ENCODE data around the gene ADCY9. TPM values are rescaled to one million over a fixed set of nuclear protein-coding genes. Genes with fewer than 3 reads are reported as not detected.
A peak's percentile ranks its signal among the peaks of the same experiment; 100 is the strongest.
"Not testable (repeated sequence)": the region's sequence is repeated elsewhere in the genome, so short reads cannot be mapped to it uniquely, and the experiment has no call there.

Gene ADCY9
- total RNA-seq, 4 donors from 2014 or later: 6.3 to 22.3 (median 11.2) TPM

DNA sequence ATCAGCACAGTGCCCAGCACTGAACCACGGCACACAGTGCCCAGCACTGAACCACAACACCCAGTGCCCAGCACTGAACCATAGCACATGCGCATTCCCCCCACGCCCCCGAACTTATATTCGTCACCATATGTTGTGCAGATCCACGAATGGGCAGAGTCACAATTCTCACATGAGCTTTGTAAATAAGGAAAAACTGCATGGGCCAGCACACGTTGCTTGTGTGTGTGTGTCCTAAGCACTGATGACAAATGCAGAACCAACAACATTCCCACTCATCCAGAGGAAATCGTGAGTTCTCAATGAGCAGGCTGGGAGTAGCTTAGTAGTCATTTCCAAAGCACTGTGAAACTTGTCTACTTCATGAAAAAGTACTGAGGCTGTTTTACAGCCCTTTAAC is 70.0 kb downstream of the ADCY9 start:
- Histone ChIP-seq H3K27me3 (no peaks in the 10 kb centered on the region), H3K36me3 (no peaks in the 10 kb centered on the region), H3K9me3 (no peaks in the 10 kb centered on the region), H3K4me3 (no peak overlapping the region), H3K4me1 (peaks cover 0 to 18% (median 5%) of the 10 kb centered on the region in 3 donors), H3K27ac (peak overlapping the region in 1 of 4 donors; percentile 1)
- no peak for TF ChIP-seq POLR2A (IDR thresholded peaks at IDR 0.05)
- TF ChIP-seq, protein P1, sequence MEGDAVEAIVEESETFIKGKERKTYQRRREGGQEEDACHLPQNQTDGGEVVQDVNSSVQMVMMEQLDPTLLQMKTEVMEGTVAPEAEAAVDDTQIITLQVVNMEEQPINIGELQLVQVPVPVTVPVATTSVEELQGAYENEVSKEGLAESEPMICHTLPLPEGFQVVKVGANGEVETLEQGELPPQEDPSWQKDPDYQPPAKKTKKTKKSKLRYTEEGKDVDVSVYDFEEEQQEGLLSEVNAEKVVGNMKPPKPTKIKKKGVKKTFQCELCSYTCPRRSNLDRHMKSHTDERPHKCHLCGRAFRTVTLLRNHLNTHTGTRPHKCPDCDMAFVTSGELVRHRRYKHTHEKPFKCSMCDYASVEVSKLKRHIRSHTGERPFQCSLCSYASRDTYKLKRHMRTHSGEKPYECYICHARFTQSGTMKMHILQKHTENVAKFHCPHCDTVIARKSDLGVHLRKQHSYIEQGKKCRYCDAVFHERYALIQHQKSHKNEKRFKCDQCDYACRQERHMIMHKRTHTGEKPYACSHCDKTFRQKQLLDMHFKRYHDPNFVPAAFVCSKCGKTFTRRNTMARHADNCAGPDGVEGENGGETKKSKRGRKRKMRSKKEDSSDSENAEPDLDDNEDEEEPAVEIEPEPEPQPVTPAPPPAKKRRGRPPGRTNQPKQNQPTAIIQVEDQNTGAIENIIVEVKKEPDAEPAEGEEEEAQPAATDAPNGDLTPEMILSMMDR (IDR thresholded peaks at IDR 0.05): no peak
- DNase-seq: no peak
- intact Hi-C loops (cut with DNase I): no loop called here
- 78 to 88% methylated on average over 6 to 8 of the region's 8 CpGs for WGBS, 2 donors

- H3K36me3 ChIP-seq; H3K9me3 ChIP-seq; DNase-seq; intact Hi-C loops (cut with DNase I); H3K27me3 ChIP-seq; H3K4me3 ChIP-seq: not testable (repeated sequence)
- H3K4me1 ChIP-seq: peaks cover 0 to 15% (median 0%) of the 10 kb centered on the region in 3 donors
- 86 to 90% methylated on average over 5 to 6 of the region's 6 CpGs for WGBS, 2 donors
- H3K27ac ChIP-seq: peak overlapping the region in 1 of 4 donors; percentile 36
Observed at GRCh38 chr16:4045561-4045960, 70.7 kb downstream of the ADCY9 start.

GRCh38 chr16:4042581-4042980 is 73.7 kb downstream of the ADCY9 start:
- no peak for TF ChIP-seq POLR2A (IDR thresholded peaks at IDR 0.05)
- TF ChIP-seq, protein P1 (IDR thresholded peaks at IDR 0.05): no peak
- H3K27me3 ChIP-seq: no peaks in the 10 kb centered on the region
- peaks cover 0 to 15% (median 0%) of the 10 kb centered on the region in 3 donors for H3K4me1 ChIP-seq
- no peaks in the 10 kb centered on the region for H3K9me3 ChIP-seq
- intact Hi-C loops (cut with DNase I): no loop called here
- H3K36me3 ChIP-seq: no peaks in the 10 kb centered on the region
- no peak overlapping the region for H3K27ac ChIP-seq
- no peak for DNase-seq
- 78 to 86% methylated on average over 11 of the region's 11 CpGs for WGBS, 2 donors
- no peak overlapping the region for H3K4me3 ChIP-seq

- Histone ChIP-seq H3K4me1 (no peaks in the 10 kb centered on the region), H3K9me3 (no peaks in the 10 kb centered on the region), H3K27me3 (no peaks in the 10 kb centered on the region), H3K36me3 (no peaks in the 10 kb centered on the region), H3K4me3 (no peak overlapping the region), H3K27ac (no peak overlapping the region)
- TF ChIP-seq POLR2A (IDR thresholded peaks at IDR 0.05): no peak
- TF ChIP-seq, protein P1 (IDR thresholded peaks at IDR 0.05): no peak
- 87 to 90% methylated on average over 7 of the region's 7 CpGs for WGBS, 2 donors
- DNase-seq: no peak
- intact Hi-C loops (cut with DNase I): no loop called here
Observed at GRCh38 chr16:4038448-4038847, 77.8 kb downstream of the ADCY9 start.

DNA sequence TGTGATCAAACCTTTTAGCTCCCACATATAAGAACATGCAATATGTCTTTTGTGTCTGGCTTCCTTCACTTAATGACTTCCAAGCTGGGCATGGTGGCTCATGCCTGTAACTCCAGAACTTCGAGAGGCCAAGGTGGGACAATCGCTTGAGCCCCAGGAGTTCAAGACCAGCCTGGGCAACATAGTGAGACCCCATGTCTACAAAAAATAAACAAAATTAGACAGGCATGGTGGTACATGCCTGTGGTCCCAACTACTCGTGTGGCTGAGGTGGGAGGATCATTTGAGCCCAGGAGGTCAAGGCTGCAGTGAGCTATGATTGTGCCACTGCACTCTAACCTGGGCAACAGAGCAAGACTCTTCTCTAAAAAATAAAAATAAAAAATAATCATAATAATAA is 79.3 kb downstream of the ADCY9 start:
- H3K36me3 ChIP-seq; H3K9me3 ChIP-seq; H3K4me3 ChIP-seq; H3K27me3 ChIP-seq; intact Hi-C loops (cut with DNase I); DNase-seq; H3K27ac ChIP-seq: not testable (repeated sequence)
- 71 to 83% methylated on average over 2 of the region's 3 CpGs for WGBS, 2 donors
- peaks cover 0 to 13% (median 4%) of the 10 kb centered on the region in 3 donors for H3K4me1 ChIP-seq

GRCh38 chr16:4034963-4035362 is 81.3 kb downstream of the ADCY9 start:
- H3K27me3 ChIP-seq: no peaks in the 10 kb centered on the region
- DNase-seq: no peak
- intact Hi-C loops (cut with DNase I): no loop called here
- no peak for TF ChIP-seq POLR2A (IDR thresholded peaks at IDR 0.05)
- TF ChIP-seq, protein P1 (IDR thresholded peaks at IDR 0.05): no peak
- H3K36me3 ChIP-seq: no peaks in the 10 kb centered on the region
- 47 to 75% methylated on average over 3 to 4 of the region's 4 CpGs for WGBS, 2 donors
- peaks cover 0 to 14% (median 6%) of the 10 kb centered on the region in 3 donors for H3K4me1 ChIP-seq
- no peak overlapping the region for H3K27ac ChIP-seq
- no peak overlapping the region for H3K4me3 ChIP-seq
- no peaks in the 10 kb centered on the region for H3K9me3 ChIP-seq

All from esophagus squamous epithelium (tissue), 5 donors.